ENCODE measurements around the gene MINPP1.

- no peak for TF ChIP-seq CTCF (CRISPR knock-in tag; IDR thresholded peaks at IDR 0.05)
- no peak for TF ChIP-seq TERF1 (CRISPR knock-in tag; IDR thresholded peaks at IDR 0.05)
- no peak for TF ChIP-seq ARHGAP35 (CRISPR knock-in tag; IDR thresholded peaks at IDR 0.05; ENCODE audit: borderline replicate concordance)
- TF ChIP-seq POLR2A (IDR thresholded peaks at IDR 0.05; ENCODE audit: insufficient read depth in 1 of 2, low read depth in 2 of 2, low read length in 2 of 2): no peak
- no peak for TF ChIP-seq POLR2AphosphoS5 (IDR thresholded peaks at IDR 0.05; ENCODE audit: low read depth, low read length)
- TF ChIP-seq FOXP4 (CRISPR knock-in tag; IDR thresholded peaks at IDR 0.05): no peak
- no peak for TF ChIP-seq REST (IDR thresholded peaks at IDR 0.05; ENCODE audit: borderline replicate concordance in 1 of 2, low read depth in 1 of 2, low read length in 2 of 2)
- no peak for TF ChIP-seq RXRA (CRISPR knock-in tag; IDR thresholded peaks at IDR 0.05)
Measured at GRCh38 chr10:87559392-87559791, 54.7 kb downstream of the MINPP1 start.

Data from HepG2 (cell line).